Lower leg skin (tissue), 3 donors: ENCODE measurements around the gene PCDH17.

Experiments used
- CTCF ChIP-seq, 3 donors: fragments of 450-650 bp; IDR thresholded peaks; one replicate each; pipeline ENCODE4 v1.5.1; 2016; ENCODE audit warnings: antibody characterized with exemption in 3 of 3, mild to moderate bottlenecking in 3 of 3, moderate library complexity in 2 of 3
- POLR2A ChIP-seq, 2 donors: fragments of 450-650 bp; IDR thresholded peaks; one replicate each; pipeline ENCODE4 v1.6.1; 2016 to 2017; ENCODE audit warnings: antibody characterized with exemption in 2 of 2, mild to moderate bottlenecking in 1 of 2, moderate library complexity in 1 of 2

- TF ChIP-seq CTCF (IDR thresholded peaks at IDR 0.05), result no peak
- TF ChIP-seq POLR2A (IDR thresholded peaks at IDR 0.05), result no peak
Observed at GRCh38 chr13:57632276-57633140, 964 bp downstream of the PCDH17 start.
